ENCODE results near the gene KCTD21.

The KCTD21 gene

GRCh38 chr11:78209478-78209877, 21.1 kb upstream of the KCTD21 start:
- Histone ChIP-seq H4K20me1 (ENCODE audit: insufficient read depth, low read length) (no peaks in the 10 kb centered on the region), H3K9me2 (ENCODE audit: low read depth, low read length) (no peaks in the 10 kb centered on the region), H3K27ac (ENCODE audit: low read depth, low read length, poor library complexity, severe bottlenecking) (no peak overlapping the region), H2AFZ (ENCODE audit: low read length) (no peak overlapping the region), H3K4me3 (ENCODE audit: low read depth, low read length, poor library complexity, severe bottlenecking) (no peak overlapping the region), H3K9me3 (ENCODE audit: low read length) (no peaks in the 10 kb centered on the region), H3K27me3 (ENCODE audit: insufficient read depth, low read length) (no peaks in the 10 kb centered on the region), H3F3A (ENCODE audit: insufficient read depth, low read length) (no peaks in the 10 kb centered on the region), H3K4me2 (ENCODE audit: low read length) (no peak overlapping the region), H3K9ac (ENCODE audit: low read length) (no peak overlapping the region), H3K79me2 (ENCODE audit: insufficient read depth, low read length) (no peaks in the 10 kb centered on the region), H3K4me1 (ENCODE audit: insufficient read depth, low read length, severe bottlenecking) (no peaks in the 10 kb centered on the region), H3K36me3 (ENCODE audit: insufficient read depth, low read length) (no peaks in the 10 kb centered on the region)
- TF ChIP-seq CTCF (IDR thresholded peaks at IDR 0.05; ENCODE audit: low read length) = no peak
- no peak for TF ChIP-seq EZH2 (IDR thresholded peaks at IDR 0.05; ENCODE audit: borderline replicate concordance, low read length)

GRCh38 chr11:78208257-78209165, 20.1 kb upstream of the KCTD21 start:
- Histone ChIP-seq H3K27me3 (ENCODE audit: insufficient read depth, low read length) (no peaks in the 10 kb centered on the region), H3K9me2 (ENCODE audit: low read depth, low read length) (no peaks in the 10 kb centered on the region), H3K4me2 (ENCODE audit: low read length) (no peak overlapping the region), H3K4me1 (ENCODE audit: insufficient read depth, low read length, severe bottlenecking) (no peaks in the 10 kb centered on the region), H3K9me3 (ENCODE audit: low read length) (no peaks in the 10 kb centered on the region), H3K4me3 (ENCODE audit: low read depth, low read length, poor library complexity, severe bottlenecking) (no peak overlapping the region), H3F3A (ENCODE audit: insufficient read depth, low read length) (no peaks in the 10 kb centered on the region), H3K36me3 (ENCODE audit: insufficient read depth, low read length) (no peaks in the 10 kb centered on the region), H3K9ac (ENCODE audit: low read length) (no peak overlapping the region), H4K20me1 (ENCODE audit: insufficient read depth, low read length) (no peaks in the 10 kb centered on the region), H3K79me2 (ENCODE audit: insufficient read depth, low read length) (no peaks in the 10 kb centered on the region), H3K27ac (ENCODE audit: low read depth, low read length, poor library complexity, severe bottlenecking) (no peak overlapping the region), H2AFZ (ENCODE audit: low read length) (no peak overlapping the region)
- no peak for TF ChIP-seq EZH2 (IDR thresholded peaks at IDR 0.05; ENCODE audit: borderline replicate concordance, low read length)

GRCh38 chr11:78207532-78208256, 19.3 kb upstream of the KCTD21 start:
- H3K4me2 ChIP-seq (ENCODE audit: low read length) = no peak overlapping the region
- no peaks in the 10 kb centered on the region for H4K20me1 ChIP-seq (ENCODE audit: insufficient read depth, low read length)
- H3F3A ChIP-seq (ENCODE audit: insufficient read depth, low read length) = no peaks in the 10 kb centered on the region
- no peaks in the 10 kb centered on the region for H3K79me2 ChIP-seq (ENCODE audit: insufficient read depth, low read length)
- no peak overlapping the region for H3K4me3 ChIP-seq (ENCODE audit: low read depth, low read length, poor library complexity, severe bottlenecking)
- H3K36me3 ChIP-seq (ENCODE audit: insufficient read depth, low read length) = no peaks in the 10 kb centered on the region
- no peaks in the 10 kb centered on the region for H3K9me2 ChIP-seq (ENCODE audit: low read depth, low read length)
- no peak overlapping the region for H3K27ac ChIP-seq (ENCODE audit: low read depth, low read length, poor library complexity, severe bottlenecking)
- H3K9ac ChIP-seq (ENCODE audit: low read length) = no peak overlapping the region
- H2AFZ ChIP-seq (ENCODE audit: low read length) = no peak overlapping the region
- H3K4me1 ChIP-seq (ENCODE audit: insufficient read depth, low read length, severe bottlenecking) = peaks cover 2% of the 10 kb centered on the region
- no peak for TF ChIP-seq CTCF (IDR thresholded peaks at IDR 0.05; ENCODE audit: low read length)
- TF ChIP-seq EZH2 (IDR thresholded peaks at IDR 0.05; ENCODE audit: borderline replicate concordance, low read length) = no peak
- no peaks in the 10 kb centered on the region for H3K9me3 ChIP-seq (ENCODE audit: low read length)
- no peaks in the 10 kb centered on the region for H3K27me3 ChIP-seq (ENCODE audit: insufficient read depth, low read length)

Data from OCI-LY1 (cell line).